HG03342 (cell line): Measurements from ENCODE around the gene CYP2A7.
"Not testable (repeated sequence)": the region's sequence is repeated elsewhere in the genome, so short reads cannot be mapped to it uniquely, and the experiment has no call there.

Source experiments
- ATAC-seq: cut with Tn5 transposase; IDR thresholded peaks from one replicate; pipeline ENCODE4 v1.9.1; 2021; ENCODE audit warnings: mild to moderate bottlenecking, moderate library complexity; ENCODE audit not compliant: unreplicated experiment

The CYP2A7 gene

GRCh38 chr19:40882062-40882461 lies at the start of gene CYP2A7:
Gene CYP2A7 (minus strand): TSS chr19:40882231. CDS start chr19:40882210, 21 bp downstream.
- not testable (repeated sequence) for ATAC-seq

- ATAC-seq = not testable (repeated sequence)
Observed at GRCh38 chr19:40930799-40931198, 48.8 kb upstream of the CYP2A7 start.

GRCh38 chr19:40929942-40930341 lies 47.9 kb upstream of the CYP2A7 start:
- not testable (repeated sequence) for ATAC-seq

GRCh38 chr19:40928850-40929249 lies 46.8 kb upstream of the CYP2A7 start:
- no peak for ATAC-seq

GRCh38 chr19:40927567-40927966 lies 45.5 kb upstream of the CYP2A7 start:
- no peak for ATAC-seq

- ATAC-seq = not testable (repeated sequence)
Observed at GRCh38 chr19:40926276-40926675, 44.2 kb upstream of the CYP2A7 start.

GRCh38 chr19:40923934-40924391 lies 41.9 kb upstream of the CYP2A7 start:
- ATAC-seq = no peak

GRCh38 chr19:40922237-40923160 lies 40.5 kb upstream of the CYP2A7 start:
- not testable (repeated sequence) for ATAC-seq

- no peak for ATAC-seq
Observed at GRCh38 chr19:40921005-40921897, 39.2 kb upstream of the CYP2A7 start.

- no peak for ATAC-seq
Observed at GRCh38 chr19:40920300-40921004, 38.4 kb upstream of the CYP2A7 start.

- ATAC-seq = not testable (repeated sequence)
Observed at GRCh38 chr19:40919530-40920299, 37.7 kb upstream of the CYP2A7 start.

- ATAC-seq = not testable (repeated sequence)
Observed at GRCh38 chr19:40918303-40918702, 36.3 kb upstream of the CYP2A7 start.

GRCh38 chr19:40908976-40909375 lies 26.9 kb upstream of the CYP2A7 start:
- no peak for ATAC-seq

- no peak for ATAC-seq
Observed at GRCh38 chr19:40907968-40908735, 26.1 kb upstream of the CYP2A7 start.

- no peak for ATAC-seq
Observed at GRCh38 chr19:40906512-40906911, 24.5 kb upstream of the CYP2A7 start.

- ATAC-seq = not testable (repeated sequence)
Observed at GRCh38 chr19:40904673-40905156, 22.7 kb upstream of the CYP2A7 start.

GRCh38 chr19:40901975-40902750 lies 20.1 kb upstream of the CYP2A7 start:
- not testable (repeated sequence) for ATAC-seq

GRCh38 chr19:40900521-40900920 lies 18.5 kb upstream of the CYP2A7 start:
- not testable (repeated sequence) for ATAC-seq
